Transverse colon (tissue), 4 donors: Measurements from ENCODE around the gene EYA2. TPM values are rescaled to one million over a fixed set of nuclear protein-coding genes. Genes with fewer than 3 reads are reported as not detected.

Experiments used
- DNase-seq: peaks from one replicate; pipeline ENCODE4 v3.0.0-alpha.2; 2019
- H3K27ac ChIP-seq, 4 donors: fragments of 200-600 bp; sonication (generic); 2 replicates each; pipeline ENCODE4 v1.5.1; 2016 to 2018; ENCODE audit warnings: inconsistent platforms in 4 of 4
- H3K27me3 ChIP-seq: fragments of 200-600 bp; sonication (generic); 2 replicates; pipeline ENCODE4 v1.5.1; 2017; ENCODE audit warnings: inconsistent platforms
- H3K36me3 ChIP-seq, 4 donors: fragments of 200-600 bp; sonication (generic); 2 replicates each; pipeline ENCODE4 v1.5.1; 2017 to 2019; ENCODE audit warnings: inconsistent platforms in 4 of 4
- H3K4me1 ChIP-seq, 4 donors: fragments of 200-600 bp; sonication (generic); 2 replicates each; pipeline ENCODE4 v1.5.1; 2017 to 2020; ENCODE audit warnings: inconsistent platforms in 4 of 4
- H3K4me3 ChIP-seq, 4 donors: fragments of 200-600 bp; sonication (generic); 1 replicate in 1 of 4; 2 replicates in 3 of 4; pipeline versions ENCODE4 v1.5.1 to v1.6.1; 2017 to 2019; ENCODE audit warnings: inconsistent platforms in 4 of 4
- H3K9me3 ChIP-seq, 2 donors: fragments of 200-600 bp; sonication (generic); 2 replicates each; pipeline ENCODE4 v1.5.1; 2017 to 2019; ENCODE audit warnings: inconsistent platforms in 2 of 2
- EP300 ChIP-seq: sonication (generic); formaldehyde crosslinking; IDR thresholded peaks from one replicate; pipeline ENCODE4 v1.6.1; 2017; ENCODE audit warnings: antibody characterized with exemption, low read depth
- POLR2A ChIP-seq: fragments of 450-650 bp; IDR thresholded peaks from one replicate; pipeline ENCODE4 v1.6.1; 2016; ENCODE audit warnings: antibody characterized with exemption, mild to moderate bottlenecking, moderate library complexity
- POLR2AphosphoS5 ChIP-seq, 3 donors: sonication (generic); formaldehyde crosslinking; IDR thresholded peaks; one replicate each; pipeline ENCODE4 v1.6.1; 2016; ENCODE audit warnings: antibody characterized with exemption in 3 of 3
- WGBS, 2 donors: methylation state at CpG; one replicate each; pipeline ENCODE4 v1.1.5; 2018; ENCODE audit warnings: low coverage in 1 of 2; 5-methylcytosine and 5-hydroxymethylcytosine counted together
- in situ Hi-C, 4 donors: fragments of 200-750 bp; cut with MboI; loops; one replicate each; pipeline versions ENCODE4 v1.15.0 to v1.15.1; 2017; ENCODE audit warnings: low sequenced_read_pairs in 3 of 4, low pct_ligation_motif_present in 1 of 4, low pct_unique_long_range_greater_than_20kb in 1 of 4
- intact Hi-C: fragments of 100-400 bp; cut with DNase I; formaldehyde crosslinking; loops from one replicate; pipeline ENCODE4 v1.15.1; 2023; ENCODE audit warnings: low total_unique reads
- total RNA-seq, 4 donors: library from RNA; depleted of rRNA; stranded (reverse); fragments of >200 nt; gene quantifications; one replicate each; pipeline ENCODE4 v1.1.0, GENCODE V29; 2016
- TF ChIP-seq, protein P1 (sequence below), 5 experiments: fragments of 200-600 bp in 3 of 5; fragments of 450-650 bp in 2 of 5; sonication (generic) in 3 of 5; IDR thresholded peaks; 1 replicate in 2 of 5; 2 replicates in 3 of 5; pipeline ENCODE4 v1.5.1; 2016 to 2017; ENCODE audit warnings: antibody characterized with exemption in 5 of 5, inconsistent platforms in 3 of 5, mild to moderate bottlenecking in 2 of 5, moderate library complexity in 1 of 5

EYA2 gene
- total RNA-seq, 4 donors from 2014 or later, result 4.5 to 17.5 (median 10.9) TPM

DNA sequence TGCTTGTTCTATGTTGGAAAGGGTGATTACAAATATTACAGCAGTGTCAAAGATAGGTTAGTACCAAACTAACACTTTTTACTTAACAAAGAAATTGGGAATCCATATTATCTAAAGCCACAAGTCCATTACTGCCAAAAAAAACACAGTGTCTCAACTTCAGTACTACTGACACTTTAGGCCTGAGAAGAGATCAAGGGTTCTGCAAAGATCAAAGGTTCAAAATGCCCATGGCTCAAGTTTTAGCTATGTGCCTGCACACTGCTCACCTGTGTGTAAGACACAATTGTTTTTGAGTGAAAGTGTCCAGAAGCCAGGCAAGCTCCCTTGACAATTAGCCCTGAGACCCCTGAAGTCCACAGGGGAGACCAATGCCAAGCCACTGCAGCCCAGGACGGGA lies 329.3 kb downstream of the EYA2 start:
- DNase-seq, result no peak
- no peaks in the 10 kb centered on the region for H3K4me1 ChIP-seq
- in situ Hi-C loops, result no loop called here
- no peaks in the 10 kb centered on the region for H3K27me3 ChIP-seq
- H3K4me3 ChIP-seq, result no peak overlapping the region
- peaks cover 0 to 77% (median 18%) of the 10 kb centered on the region in 4 donors for H3K36me3 ChIP-seq
- no peak for TF ChIP-seq POLR2AphosphoS5 (IDR thresholded peaks at IDR 0.05)
- TF ChIP-seq, protein P1, sequence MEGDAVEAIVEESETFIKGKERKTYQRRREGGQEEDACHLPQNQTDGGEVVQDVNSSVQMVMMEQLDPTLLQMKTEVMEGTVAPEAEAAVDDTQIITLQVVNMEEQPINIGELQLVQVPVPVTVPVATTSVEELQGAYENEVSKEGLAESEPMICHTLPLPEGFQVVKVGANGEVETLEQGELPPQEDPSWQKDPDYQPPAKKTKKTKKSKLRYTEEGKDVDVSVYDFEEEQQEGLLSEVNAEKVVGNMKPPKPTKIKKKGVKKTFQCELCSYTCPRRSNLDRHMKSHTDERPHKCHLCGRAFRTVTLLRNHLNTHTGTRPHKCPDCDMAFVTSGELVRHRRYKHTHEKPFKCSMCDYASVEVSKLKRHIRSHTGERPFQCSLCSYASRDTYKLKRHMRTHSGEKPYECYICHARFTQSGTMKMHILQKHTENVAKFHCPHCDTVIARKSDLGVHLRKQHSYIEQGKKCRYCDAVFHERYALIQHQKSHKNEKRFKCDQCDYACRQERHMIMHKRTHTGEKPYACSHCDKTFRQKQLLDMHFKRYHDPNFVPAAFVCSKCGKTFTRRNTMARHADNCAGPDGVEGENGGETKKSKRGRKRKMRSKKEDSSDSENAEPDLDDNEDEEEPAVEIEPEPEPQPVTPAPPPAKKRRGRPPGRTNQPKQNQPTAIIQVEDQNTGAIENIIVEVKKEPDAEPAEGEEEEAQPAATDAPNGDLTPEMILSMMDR (IDR thresholded peaks at IDR 0.05), result no peak
- TF ChIP-seq POLR2A, result no peak
- no peak for TF ChIP-seq EP300
- 94% methylated on average over 1 of the region's 1 CpG; no CpG with 5 or more reads in 1 of the 2 donors for WGBS, 2 donors
- H3K9me3 ChIP-seq, result no peaks in the 10 kb centered on the region
- no peak overlapping the region for H3K27ac ChIP-seq
- intact Hi-C loops, result no loop called here

DNA sequence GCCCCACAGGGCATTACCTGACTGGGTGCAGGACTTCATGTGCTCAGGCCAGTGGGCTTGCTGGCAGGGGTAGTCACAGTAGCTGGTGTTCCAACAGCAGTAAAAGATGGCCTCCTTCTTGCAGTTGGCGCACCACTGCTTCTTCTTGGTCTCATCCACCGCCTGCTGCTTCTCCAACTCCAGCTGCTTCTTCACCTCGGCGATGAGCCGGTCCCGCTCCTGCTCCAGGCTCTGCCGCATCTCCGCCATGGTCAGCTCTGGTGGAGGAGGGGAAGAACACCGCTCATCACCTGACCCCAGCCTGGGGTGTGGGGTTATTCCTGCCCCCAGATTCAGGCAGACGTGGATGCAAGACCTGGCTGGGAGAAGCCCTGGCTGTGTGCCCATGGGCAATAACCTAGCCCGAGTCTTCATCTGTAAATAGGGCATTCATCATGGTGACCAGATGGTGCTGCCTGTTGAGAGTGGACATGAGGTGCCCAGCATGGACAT lies 329.7 kb downstream of the EYA2 start:
- TF ChIP-seq EP300 (no peak), POLR2AphosphoS5 (IDR thresholded peaks at IDR 0.05) (no peak), POLR2A (no peak)
- TF ChIP-seq, protein P1 (IDR thresholded peaks at IDR 0.05), result no peak
- WGBS, 2 donors, result 88 to 92% methylated on average over 4 to 11 of the region's 11 CpGs
- Histone ChIP-seq H3K27me3 (no peaks in the 10 kb centered on the region), H3K4me3 (no peak overlapping the region), H3K27ac (no peak overlapping the region), H3K36me3 (peaks cover 0 to 80% (median 18%) of the 10 kb centered on the region in 4 donors), H3K9me3 (no peaks in the 10 kb centered on the region), H3K4me1 (no peaks in the 10 kb centered on the region)
- intact Hi-C loops, result no loop called here
- in situ Hi-C loops, result no loop called here
- DNase-seq, result no peak

DNA sequence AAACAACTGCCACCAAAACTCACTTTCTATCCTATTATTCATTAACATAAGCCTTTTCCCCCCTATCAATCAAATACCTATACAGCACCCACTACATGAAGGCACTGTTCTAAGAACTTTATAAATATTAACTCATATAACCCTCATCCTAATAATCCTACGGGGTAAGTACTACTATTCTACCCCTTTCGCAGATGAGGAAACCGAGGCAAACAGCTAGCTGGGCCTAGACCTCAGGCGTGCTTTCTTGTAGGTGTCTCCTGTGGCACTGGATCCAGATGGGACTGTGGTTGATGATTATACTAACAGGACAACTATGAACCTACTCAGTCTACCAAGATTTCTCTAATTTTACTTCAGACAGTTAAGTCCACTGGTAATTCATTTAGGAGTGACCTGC lies 330.2 kb downstream of the EYA2 start:
- in situ Hi-C loops, result no loop called here
- WGBS, 2 donors, result 92% methylated on average over 4 of the region's 4 CpGs; no CpG with 5 or more reads in 1 of the 2 donors
- peaks cover 0 to 79% (median 18%) of the 10 kb centered on the region in 4 donors for H3K36me3 ChIP-seq

DNA sequence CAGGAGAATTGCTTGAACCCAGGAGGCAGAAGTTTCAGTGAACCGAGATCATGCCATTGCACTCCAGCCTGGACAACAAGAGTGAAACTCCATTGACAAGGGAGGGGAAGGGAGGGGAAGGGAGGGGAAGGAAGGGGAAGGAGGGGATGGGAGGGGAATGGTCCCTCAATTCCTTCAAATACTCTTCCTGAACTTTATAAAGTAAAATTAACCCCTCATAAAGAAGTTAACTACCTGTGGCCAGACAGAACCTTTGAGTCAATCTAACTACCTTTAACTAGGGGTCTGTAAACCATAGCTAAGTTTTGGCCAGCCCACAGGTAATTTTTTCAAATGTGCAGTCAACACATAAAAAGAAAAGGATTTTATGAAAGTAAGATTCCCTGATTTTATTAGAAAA lies 330.8 kb downstream of the EYA2 start:
- Histone ChIP-seq H3K27me3 (no peaks in the 10 kb centered on the region), H3K9me3 (no peaks in the 10 kb centered on the region), H3K27ac (no peak overlapping the region), H3K36me3 (peaks cover 0 to 74% (median 17%) of the 10 kb centered on the region in 4 donors), H3K4me3 (no peak overlapping the region), H3K4me1 (no peaks in the 10 kb centered on the region)
- 60% methylated on average over 1 of the region's 1 CpG; no CpG with 5 or more reads in 1 of the 2 donors for WGBS, 2 donors
- DNase-seq, result no peak
- in situ Hi-C loops, result no loop called here
- TF ChIP-seq EP300, result no peak
- TF ChIP-seq POLR2AphosphoS5 (IDR thresholded peaks at IDR 0.05), result no peak
- TF ChIP-seq, protein P1 (IDR thresholded peaks at IDR 0.05), result no peak
- no peak for TF ChIP-seq POLR2A
- intact Hi-C loops, result no loop called here

More for the DNA sequence above, 330.2 kb downstream of the EYA2 start:
- no peak overlapping the region for H3K27ac ChIP-seq
- intact Hi-C loops, result no loop called here
- no peak for TF ChIP-seq POLR2AphosphoS5 (IDR thresholded peaks at IDR 0.05)
- TF ChIP-seq EP300, result no peak
- TF ChIP-seq POLR2A, result no peak
- TF ChIP-seq, protein P1 (IDR thresholded peaks at IDR 0.05), result no peak
- no peaks in the 10 kb centered on the region for H3K9me3 ChIP-seq
- no peaks in the 10 kb centered on the region for H3K27me3 ChIP-seq
- no peaks in the 10 kb centered on the region for H3K4me1 ChIP-seq
- DNase-seq, result no peak
- no peak overlapping the region for H3K4me3 ChIP-seq
